ENCODE data around the gene ARPC5L.

- no peak for TF ChIP-seq POLR2A (IDR thresholded peaks at IDR 0.05)
- TF ChIP-seq CTCF (IDR thresholded peaks at IDR 0.05): no peak
- TF ChIP-seq POLR2AphosphoS5 (IDR thresholded peaks at IDR 0.05): no peak
Measured at GRCh38 chr9:124908098-124908497, 46.2 kb downstream of the ARPC5L start.
